ENCODE results near the gene KPNA4.
"Not testable (repeated sequence)": the region's sequence is repeated elsewhere in the genome, so short reads cannot be mapped to it uniquely, and the experiment has no call there.

The KPNA4 gene

DNA sequence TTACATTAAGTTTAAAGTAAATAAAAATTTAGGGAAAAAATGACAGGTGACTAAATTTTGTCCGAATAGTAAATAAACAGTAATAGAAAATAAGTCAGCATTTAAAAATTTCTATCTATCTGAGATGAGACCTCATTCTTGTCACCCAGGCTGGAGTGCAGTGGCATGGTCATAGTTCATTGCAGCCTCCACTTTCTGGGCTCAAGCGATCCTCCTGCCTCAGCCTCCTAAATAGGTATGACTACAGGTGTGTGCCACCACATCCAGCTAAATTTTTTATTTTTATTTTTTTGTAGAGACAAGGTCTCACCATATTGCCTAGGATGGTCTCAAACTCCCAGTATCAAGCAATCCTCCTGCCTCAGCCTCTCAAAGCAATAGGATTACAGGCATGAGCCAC lies 7.8 kb downstream of the KPNA4 start:
- no peak for TF ChIP-seq ZNF274 (IDR thresholded peaks at IDR 0.05; ENCODE audit: low read depth, low read length)
- no peak overlapping the region for H3K4me3 ChIP-seq (ENCODE audit: low read length)

DNA sequence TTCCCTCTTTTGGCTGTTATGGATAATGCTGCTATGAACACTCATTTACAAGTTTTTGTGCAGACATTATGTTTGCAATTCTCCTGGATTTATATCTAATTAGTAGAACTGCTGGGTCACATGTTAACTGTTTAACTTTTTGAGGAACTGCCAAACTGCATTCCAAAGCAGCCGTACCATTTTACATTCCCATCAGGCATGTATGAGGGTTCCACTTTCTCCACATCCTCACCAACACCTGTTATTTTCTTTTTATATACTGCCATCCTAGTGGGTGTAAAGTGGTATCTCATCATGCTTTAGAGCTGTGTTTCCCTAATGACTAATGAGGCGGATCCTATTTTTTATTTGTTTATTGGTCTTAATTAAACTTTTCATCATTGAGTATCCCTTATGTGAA lies 9.2 kb downstream of the KPNA4 start:
- no peak for TF ChIP-seq ZNF274 (IDR thresholded peaks at IDR 0.05; ENCODE audit: low read depth, low read length)
- H3K4me3 ChIP-seq (ENCODE audit: low read length): no peak overlapping the region

DNA sequence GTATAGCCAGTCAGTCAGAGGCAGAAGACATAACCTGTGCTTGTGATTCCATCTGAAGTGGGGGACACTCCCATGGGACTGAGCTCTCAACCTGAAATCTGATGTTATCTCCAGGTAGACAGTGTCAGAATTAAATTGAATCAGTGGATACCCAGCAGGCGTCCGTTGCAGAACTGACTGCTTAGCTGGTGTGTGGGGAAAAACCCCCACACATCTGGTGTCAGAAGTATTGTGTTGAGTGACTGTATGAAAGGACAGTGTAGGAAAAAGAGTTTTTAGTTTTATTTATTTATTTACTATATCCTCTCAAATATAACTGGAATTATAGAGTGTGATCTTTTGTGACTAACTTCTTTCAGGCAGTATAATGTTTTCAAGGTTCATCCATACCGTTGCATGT lies 10.4 kb downstream of the KPNA4 start:
- no peak for TF ChIP-seq ZNF274 (IDR thresholded peaks at IDR 0.05; ENCODE audit: low read depth, low read length)
- H3K4me3 ChIP-seq (ENCODE audit: low read length): no peak overlapping the region

DNA sequence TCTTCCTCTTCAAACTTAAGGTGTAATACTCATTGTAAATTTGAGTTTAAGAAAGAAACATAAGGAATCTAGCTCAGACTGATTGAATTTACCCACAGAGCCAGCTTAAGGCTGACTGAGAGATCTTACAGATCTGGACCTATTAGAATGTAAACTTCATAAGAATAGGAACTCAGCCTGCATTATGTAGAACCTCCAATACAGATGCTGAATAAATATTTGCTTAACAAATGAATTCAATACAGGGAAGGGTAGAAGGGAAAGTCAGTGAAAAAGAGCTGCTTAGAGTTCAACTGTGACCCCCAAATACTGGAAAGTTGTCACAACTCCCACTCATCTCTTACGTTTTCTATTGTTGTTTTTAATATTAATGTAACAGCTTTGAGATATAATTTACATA lies 11.5 kb downstream of the KPNA4 start:
- no peak for TF ChIP-seq ZNF274 (IDR thresholded peaks at IDR 0.05; ENCODE audit: low read depth, low read length)
- no peak overlapping the region for H3K4me3 ChIP-seq (ENCODE audit: low read length)

DNA sequence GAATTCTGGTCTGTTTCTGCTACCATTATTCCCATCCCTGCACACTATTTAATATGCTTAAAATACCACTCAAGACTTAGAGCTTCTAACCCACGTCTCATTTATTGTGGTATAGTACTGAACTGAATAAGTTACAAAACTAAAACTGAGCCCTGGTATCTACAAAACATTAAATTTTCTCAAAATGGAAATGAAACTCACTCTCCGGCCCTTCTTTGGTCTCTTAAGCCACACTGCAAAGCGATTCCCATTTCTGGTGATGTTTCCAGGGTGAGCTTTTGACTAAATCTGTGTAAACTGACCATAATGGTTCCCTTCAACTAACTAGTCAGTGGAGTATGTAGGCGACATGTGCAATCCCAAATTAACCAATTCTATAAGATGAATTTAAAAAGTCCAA lies 18.6 kb downstream of the KPNA4 start:
- TF ChIP-seq ZNF274 (IDR thresholded peaks at IDR 0.05; ENCODE audit: low read depth, low read length): no peak
- H3K4me3 ChIP-seq (ENCODE audit: low read length): no peak overlapping the region

DNA sequence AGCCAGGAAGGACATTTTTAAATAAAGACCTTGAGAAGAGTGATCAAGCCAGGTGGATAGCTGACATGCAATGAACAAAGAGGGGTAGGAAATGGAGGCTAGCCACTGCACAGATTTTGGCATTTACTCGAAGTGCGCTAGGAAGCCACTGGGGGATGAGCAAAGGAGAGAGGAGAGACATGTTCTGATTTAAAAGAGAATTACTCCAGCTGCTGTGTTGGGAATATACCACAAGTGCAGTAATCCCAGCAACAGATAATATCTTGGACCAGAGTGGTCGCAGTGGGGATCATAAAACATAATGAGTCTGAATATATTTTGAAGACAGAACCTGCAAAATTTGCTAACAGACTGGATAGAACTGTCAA lies 19.9 kb downstream of the KPNA4 start:
- no peak overlapping the region for H3K4me3 ChIP-seq (ENCODE audit: low read length)
- no peak for TF ChIP-seq ZNF274 (IDR thresholded peaks at IDR 0.05; ENCODE audit: low read depth, low read length)

DNA sequence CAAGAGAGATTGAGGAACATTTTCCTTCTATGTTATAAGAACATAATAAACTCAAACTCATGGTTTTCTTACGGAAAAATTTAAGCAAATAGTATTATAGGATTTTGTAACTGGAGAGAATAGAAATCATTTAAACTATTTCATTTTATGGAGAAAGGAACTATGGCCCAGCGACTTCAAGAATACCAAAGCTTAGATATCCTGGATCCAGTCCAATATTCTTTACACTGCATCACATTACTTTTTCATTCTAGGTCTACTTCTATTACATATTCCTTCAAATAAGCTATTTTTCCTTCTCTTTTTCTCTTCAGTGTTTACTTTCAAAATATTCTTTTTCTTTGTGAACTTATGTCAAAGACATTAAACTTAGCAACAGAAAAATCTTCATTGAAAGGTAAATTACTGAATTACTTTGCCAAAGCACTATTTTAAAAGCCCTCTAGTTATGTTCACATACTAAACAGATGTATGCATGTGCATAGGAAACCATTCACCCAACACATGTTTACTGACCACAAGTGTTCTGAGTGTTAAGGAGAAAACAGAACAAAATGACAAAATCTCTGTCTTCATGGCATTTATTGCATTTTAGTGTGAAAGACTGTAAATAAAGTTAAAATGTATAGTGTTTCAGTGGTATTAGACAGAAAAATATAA lies 20.4 kb downstream of the KPNA4 start:
- TF ChIP-seq ZNF274 (IDR thresholded peaks at IDR 0.05; ENCODE audit: low read depth, low read length): no peak
- no peak overlapping the region for H3K4me3 ChIP-seq (ENCODE audit: low read length)

DNA sequence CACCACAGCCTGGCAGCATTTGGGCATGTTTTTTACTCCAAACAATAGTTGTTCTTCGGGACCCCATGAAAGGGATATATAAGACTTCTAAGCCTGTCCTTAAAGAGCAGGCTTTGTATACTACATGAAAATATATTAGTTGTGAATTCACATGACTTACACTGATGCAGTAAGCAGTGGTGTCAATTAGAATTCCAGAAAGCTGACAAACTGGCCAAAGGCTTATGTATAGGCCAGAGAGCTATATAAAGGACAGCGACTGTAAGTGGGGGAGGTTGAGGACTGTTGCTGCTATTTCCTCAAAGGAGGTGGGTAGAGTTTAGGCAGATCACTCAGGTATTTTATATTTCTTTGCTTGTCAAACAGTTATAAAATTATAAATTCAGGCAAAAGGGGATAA lies 24.8 kb downstream of the KPNA4 start:
- no peak overlapping the region for H3K4me3 ChIP-seq (ENCODE audit: low read length)
- TF ChIP-seq ZNF274 (IDR thresholded peaks at IDR 0.05; ENCODE audit: low read depth, low read length): no peak

DNA sequence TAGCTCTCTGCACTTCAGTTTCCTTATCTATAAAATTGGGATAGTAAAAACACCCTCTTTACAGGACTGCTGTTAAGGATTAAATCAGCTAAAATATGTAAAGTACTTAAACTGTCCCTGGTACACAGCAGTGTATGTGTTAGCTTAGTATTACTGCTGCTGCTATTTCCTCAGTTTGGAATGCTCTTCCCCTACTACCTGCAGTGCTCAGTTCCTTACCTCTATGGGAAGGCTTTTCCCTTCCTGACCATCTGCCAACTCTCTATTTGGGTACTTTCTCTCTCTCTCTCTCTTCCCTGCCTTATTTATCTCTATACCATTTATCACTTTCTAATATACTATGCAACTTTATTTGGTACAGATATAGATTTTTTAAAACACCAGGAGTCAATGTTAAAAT lies 26.5 kb downstream of the KPNA4 start:
- no peak overlapping the region for H3K4me3 ChIP-seq (ENCODE audit: low read length)
- TF ChIP-seq ZNF274 (IDR thresholded peaks at IDR 0.05; ENCODE audit: low read depth, low read length): no peak

DNA sequence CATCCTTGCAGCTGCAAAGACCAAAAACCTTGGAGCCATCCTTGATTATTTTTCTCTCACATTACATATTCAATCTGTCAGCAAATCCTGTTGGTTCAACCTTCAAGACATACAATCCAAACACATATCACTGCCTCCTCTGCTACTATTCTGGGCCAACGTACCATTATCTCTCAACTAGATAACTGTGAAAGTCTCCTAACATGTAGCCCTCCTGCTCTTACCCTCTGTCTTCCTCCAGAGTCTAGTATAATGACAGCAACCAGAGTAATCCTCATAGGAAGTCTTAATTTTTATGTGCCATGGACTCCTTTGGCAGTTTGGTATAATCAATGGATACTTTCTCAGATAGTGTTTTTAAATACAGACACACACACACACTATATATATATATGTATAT lies 27.6 kb downstream of the KPNA4 start:
- no peak overlapping the region for H3K4me3 ChIP-seq (ENCODE audit: low read length)
- no peak for TF ChIP-seq ZNF274 (IDR thresholded peaks at IDR 0.05; ENCODE audit: low read depth, low read length)

DNA sequence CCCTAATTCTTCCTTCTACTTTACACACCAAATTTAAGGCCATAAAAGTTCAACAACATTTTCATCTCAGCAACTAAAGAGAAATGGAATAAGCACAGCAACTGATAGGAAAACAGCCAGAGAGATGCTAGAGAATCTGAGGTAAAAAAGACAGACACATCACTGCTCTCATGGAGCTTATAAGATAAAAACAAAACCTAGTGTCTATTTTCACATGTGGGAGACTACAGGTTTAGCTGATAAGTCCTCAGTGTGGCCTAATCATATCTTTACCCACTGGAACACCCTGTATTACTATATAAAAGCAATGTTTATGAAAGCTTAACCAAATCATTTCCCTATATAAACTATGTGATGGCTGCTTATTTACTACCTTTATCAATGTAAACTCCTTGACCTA lies 33.0 kb downstream of the KPNA4 start:
- no peak for TF ChIP-seq ZNF274 (IDR thresholded peaks at IDR 0.05; ENCODE audit: low read depth, low read length)
- H3K4me3 ChIP-seq (ENCODE audit: low read length): no peak overlapping the region

DNA sequence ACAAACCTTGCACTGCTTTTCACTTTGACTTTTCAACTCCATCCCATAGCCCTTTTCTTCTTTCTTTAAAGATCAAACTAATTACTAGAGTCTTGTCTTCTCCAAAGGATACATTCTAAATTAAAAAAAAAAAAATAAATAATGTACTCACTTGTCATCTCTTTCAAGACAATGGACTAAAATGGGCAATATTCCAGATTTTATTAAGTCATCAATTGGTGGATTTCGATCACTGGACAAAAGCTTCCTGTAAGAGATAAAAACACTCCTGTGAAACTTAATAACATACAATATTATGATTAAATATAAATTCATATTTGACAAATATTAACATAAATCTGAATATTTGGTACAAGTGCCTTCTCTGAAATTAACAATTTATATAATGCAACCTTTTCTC lies 34.1 kb downstream of the KPNA4 start:
- no peak overlapping the region for H3K4me3 ChIP-seq (ENCODE audit: low read length)
- no peak for TF ChIP-seq ZNF274 (IDR thresholded peaks at IDR 0.05; ENCODE audit: low read depth, low read length)

DNA sequence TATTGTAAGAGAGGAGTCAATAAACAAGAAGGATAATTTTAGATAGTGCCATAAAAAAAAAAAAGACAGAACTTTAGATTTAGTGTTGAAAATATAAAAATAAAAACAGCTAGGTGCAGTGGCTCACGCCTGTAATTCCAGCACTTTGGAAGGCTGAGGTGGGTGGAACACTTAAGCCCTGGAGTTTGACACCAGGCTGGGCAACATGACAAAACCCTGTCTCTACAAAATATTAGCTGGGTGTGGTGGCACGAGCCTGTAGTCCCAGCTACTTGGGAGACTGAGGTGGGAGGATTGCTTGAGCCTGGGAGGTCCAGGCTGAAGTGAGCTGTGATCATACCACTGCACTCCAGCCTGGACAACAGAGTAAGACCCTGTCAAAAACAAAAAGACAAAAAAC lies 49.0 kb downstream of the KPNA4 start:
- not testable (repeated sequence) for H3K4me3 ChIP-seq (ENCODE audit: low read length)

DNA sequence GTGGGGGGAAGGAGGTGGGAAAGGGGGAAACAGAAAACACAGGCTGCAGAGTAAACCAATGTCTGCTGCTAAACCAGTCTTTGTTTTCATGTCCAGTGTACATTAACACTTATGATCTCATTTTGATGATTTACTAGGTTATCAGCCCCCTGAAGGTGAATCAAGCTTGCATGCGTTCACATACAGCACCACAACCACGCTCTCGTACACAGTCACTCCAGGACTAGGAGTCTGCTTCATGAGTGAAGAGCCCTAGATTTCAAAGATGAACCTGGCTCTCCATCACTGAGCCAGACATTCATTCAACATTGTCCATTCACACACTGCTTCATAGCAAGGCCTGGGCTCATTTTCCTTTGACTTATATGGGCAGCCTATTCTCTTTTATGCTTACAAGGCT lies 64.0 kb downstream of the KPNA4 start:
- H3K4me3 ChIP-seq (ENCODE audit: low read length): no peak overlapping the region
- no peak for TF ChIP-seq ZNF274 (IDR thresholded peaks at IDR 0.05; ENCODE audit: low read depth, low read length)

DNA sequence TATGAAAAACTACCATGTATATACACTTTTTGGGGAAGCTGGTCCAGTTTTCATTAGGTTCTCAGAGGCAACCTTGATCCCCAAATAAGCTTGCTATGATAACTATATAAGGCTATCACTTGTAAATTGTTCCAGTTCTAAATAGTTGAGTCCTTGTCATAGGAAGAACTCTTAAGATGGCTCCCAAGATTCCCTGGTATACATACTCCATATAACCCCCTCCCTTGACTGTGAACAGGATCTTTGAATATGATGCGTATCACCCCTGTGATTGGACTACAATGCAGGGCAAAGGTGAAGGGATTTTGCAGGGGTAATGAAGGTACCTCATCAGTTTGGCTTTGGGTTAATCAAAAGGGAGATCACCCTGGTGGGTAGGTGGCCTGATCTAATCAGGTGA lies 67.2 kb downstream of the KPNA4 start:
- H3K4me3 ChIP-seq (ENCODE audit: low read length): no peak overlapping the region
- TF ChIP-seq ZNF274 (IDR thresholded peaks at IDR 0.05; ENCODE audit: low read depth, low read length): no peak

DNA sequence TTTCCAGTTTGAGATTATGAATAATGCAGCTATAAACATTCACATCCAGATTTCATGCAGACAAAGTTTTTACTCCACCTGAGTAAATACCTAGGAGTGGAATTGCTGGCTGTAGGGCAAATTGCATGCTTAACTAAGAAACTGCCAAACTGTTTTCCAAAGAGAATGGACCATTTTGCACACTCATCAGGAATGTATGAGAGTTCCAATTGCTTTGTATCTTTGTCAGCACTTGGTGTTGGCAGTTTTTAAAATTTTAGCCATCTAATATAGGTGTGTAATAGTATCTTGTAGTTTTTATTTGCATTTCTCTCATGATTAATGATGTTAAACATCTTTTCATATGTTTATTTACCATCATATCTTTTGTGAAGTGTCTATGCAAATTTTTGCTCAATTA lies 75.2 kb downstream of the KPNA4 start:
- TF ChIP-seq ZNF274 (IDR thresholded peaks at IDR 0.05; ENCODE audit: low read depth, low read length): no peak
- no peak overlapping the region for H3K4me3 ChIP-seq (ENCODE audit: low read length)

All from GM08714 (cell line).